SK-N-SH treated with all-trans-retinoic acid at 6 μM for 48 hours (cell line): ENCODE results near the gene OSBPL2.

Experiments used
- ATAC-seq: fragments of 200-7000 bp; cut with Tn5 transposase; 3 replicates; pipeline ENCODE4 v1.9.1; 2020; ENCODE audit warnings: mild to moderate bottlenecking, moderate library complexity
- ARNTL ChIP-seq: fragments of 450-650 bp; formaldehyde crosslinking; IDR thresholded peaks from 2 replicates; pipeline ENCODE4 v1.5.0; 2020; ENCODE audit warnings: low read depth, mild to moderate bottlenecking, moderate library complexity, borderline replicate concordance
- ESRRG ChIP-seq: fragments of 250-450 bp; sonication (Bioruptor Pico); IDR thresholded peaks from 2 replicates; pipeline ENCODE4 v1.6.1; 2021; ENCODE audit warnings: mild to moderate bottlenecking
- ISL1 ChIP-seq: fragments of 250-450 bp; sonication (Bioruptor Pico); IDR thresholded peaks from 2 replicates; pipeline ENCODE4 v2.1.2; 2022; ENCODE audit warnings: mild to moderate bottlenecking, moderate library complexity
- OSR1 ChIP-seq: fragments of 250-450 bp; sonication (Bioruptor Pico); IDR thresholded peaks from 2 replicates; pipeline ENCODE4 v1.8.0; 2022; ENCODE audit warnings: moderate library complexity, mild to moderate bottlenecking, inconsistent platforms
- PPARA ChIP-seq: fragments of 250-450 bp; sonication (Bioruptor Pico); IDR thresholded peaks from 2 replicates; pipeline ENCODE4 v1.5.0; 2020; ENCODE audit warnings: mild to moderate bottlenecking, borderline replicate concordance
- RARB ChIP-seq: fragments of 250-450 bp; sonication (Bioruptor Pico); IDR thresholded peaks from 2 replicates; pipeline ENCODE4 v1.8.0; 2021; ENCODE audit warnings: mild to moderate bottlenecking, moderate library complexity
- SNAI2 ChIP-seq: fragments of 250-450 bp; sonication (Bioruptor Pico); IDR thresholded peaks from 2 replicates; pipeline ENCODE4 v1.5.0; 2020; ENCODE audit warnings: mild to moderate bottlenecking, moderate library complexity
- TCF4 ChIP-seq: fragments of 250-450 bp; sonication (Bioruptor Pico); IDR thresholded peaks from 2 replicates; pipeline ENCODE4 v1.8.0; 2021; ENCODE audit warnings: mild to moderate bottlenecking, moderate library complexity, borderline replicate concordance
- ZC3H10 ChIP-seq: fragments of 250-450 bp; sonication (Bioruptor Pico); IDR thresholded peaks from 2 replicates; pipeline ENCODE4 v1.5.1; 2021; ENCODE audit warnings: mild to moderate bottlenecking, moderate library complexity
- ZFP3 ChIP-seq: fragments of 250-450 bp; sonication (Bioruptor Pico); IDR thresholded peaks from 2 replicates; pipeline ENCODE4 v1.5.0; 2020; ENCODE audit warnings: mild to moderate bottlenecking, moderate library complexity
- ZFP30 ChIP-seq: fragments of 450-650 bp; formaldehyde crosslinking; IDR thresholded peaks from 2 replicates; pipeline ENCODE4 v1.5.0; 2022; ENCODE audit warnings: mild to moderate bottlenecking, moderate library complexity
- ZNF565 ChIP-seq: fragments of 450-650 bp; formaldehyde crosslinking; conservative IDR thresholded peaks from 2 replicates; pipeline ENCODE4 v1.5.0; 2020; ENCODE audit warnings: low read depth, mild to moderate bottlenecking, moderate library complexity
- ZNF70 ChIP-seq: fragments of 450-650 bp; formaldehyde crosslinking; IDR thresholded peaks from 2 replicates; pipeline ENCODE4 v1.5.0; 2020; ENCODE audit warnings: mild to moderate bottlenecking, moderate library complexity
- ZNF8 ChIP-seq: fragments of 450-650 bp; formaldehyde crosslinking; IDR thresholded peaks from 2 replicates; pipeline ENCODE4 v1.5.0; 2020; ENCODE audit warnings: mild to moderate bottlenecking, moderate library complexity
- TF ChIP-seq, protein P1 (sequence below): fragments of 250-450 bp; sonication (Bioruptor Pico); IDR thresholded peaks from 2 replicates; pipeline ENCODE4 v1.8.0; 2021; ENCODE audit warnings: low read depth, mild to moderate bottlenecking, moderate library complexity, borderline replicate concordance
- TF ChIP-seq, protein P2 (sequence below): fragments of 250-450 bp; sonication (Bioruptor Pico); IDR thresholded peaks from 2 replicates; pipeline ENCODE4 v1.8.0; 2020; ENCODE audit warnings: mild to moderate bottlenecking, moderate library complexity, borderline replicate concordance
- TF ChIP-seq, protein P3 (sequence below): fragments of 250-450 bp; sonication (Bioruptor Pico); IDR thresholded peaks from 2 replicates; pipeline ENCODE4 v1.5.1; 2020; ENCODE audit warnings: low read depth, mild to moderate bottlenecking, moderate library complexity
- TF ChIP-seq, protein P4 (sequence below): fragments of 250-450 bp; sonication (Bioruptor Pico); IDR thresholded peaks from 2 replicates; pipeline ENCODE4 v1.5.0; 2020; ENCODE audit warnings: mild to moderate bottlenecking, moderate library complexity
- TF ChIP-seq, protein P5 (sequence below): fragments of 250-450 bp; sonication (Bioruptor Pico); IDR thresholded peaks from 2 replicates; pipeline ENCODE4 v1.5.1; 2021; ENCODE audit warnings: mild to moderate bottlenecking, moderate library complexity

OSBPL2 gene

DNA sequence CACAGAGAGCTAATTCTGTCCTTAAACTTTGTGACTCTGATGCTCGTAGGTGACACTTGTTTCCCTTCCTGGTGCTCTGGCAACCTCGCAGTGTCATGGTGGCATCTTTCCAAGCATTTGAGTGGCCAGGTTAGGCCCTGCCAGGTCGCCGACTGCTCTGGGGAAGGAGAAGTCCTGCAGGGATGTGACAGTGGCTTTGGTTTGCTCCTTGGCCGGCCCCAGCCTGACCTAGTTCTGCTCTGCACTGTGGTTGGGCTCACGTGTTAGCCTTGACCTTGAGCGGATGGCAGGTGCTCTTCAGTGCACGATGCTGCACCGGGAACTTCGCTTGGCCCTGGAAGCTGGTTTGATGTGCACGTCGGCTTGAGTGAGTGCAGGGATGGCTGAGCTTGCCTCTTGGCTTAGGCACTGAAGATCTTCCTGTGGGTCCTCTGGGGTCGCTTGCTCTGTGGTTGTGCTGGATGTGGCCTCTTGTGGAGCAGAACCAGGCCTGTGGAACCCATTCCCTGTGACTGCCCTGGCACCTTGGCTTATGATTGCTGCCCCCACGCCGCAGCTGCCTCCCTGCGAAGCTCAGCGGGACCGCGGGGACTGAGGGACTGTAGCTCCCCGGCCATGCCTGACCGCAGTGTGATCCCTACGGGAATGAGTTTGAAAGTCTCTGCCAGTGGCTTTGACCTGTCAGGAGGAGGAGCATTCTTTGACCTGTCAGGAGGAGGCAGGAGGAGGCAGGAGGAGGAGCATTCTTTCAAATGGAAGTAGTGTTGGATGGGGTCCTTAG is 8.7 kb downstream of the OSBPL2 start:
- no peak for ATAC-seq
- TF ChIP-seq RARB (CRISPR knock-in tag) (no peak), SNAI2 (CRISPR knock-in tag) (no peak), ESRRG (CRISPR knock-in tag) (no peak), ARNTL (CRISPR knock-in tag) (no peak), ISL1 (CRISPR knock-in tag) (no peak), ZFP30 (CRISPR knock-in tag) (no peak), PPARA (CRISPR knock-in tag) (no peak), ZNF8 (CRISPR knock-in tag) (no peak), ZNF565 (CRISPR knock-in tag) (no peak), ZC3H10 (CRISPR knock-in tag) (no peak), ZFP3 (CRISPR knock-in tag) (no peak), TCF4 (no peak), OSR1 (CRISPR knock-in tag) (no peak), ZNF70 (no peak)
- TF ChIP-seq, protein P1, sequence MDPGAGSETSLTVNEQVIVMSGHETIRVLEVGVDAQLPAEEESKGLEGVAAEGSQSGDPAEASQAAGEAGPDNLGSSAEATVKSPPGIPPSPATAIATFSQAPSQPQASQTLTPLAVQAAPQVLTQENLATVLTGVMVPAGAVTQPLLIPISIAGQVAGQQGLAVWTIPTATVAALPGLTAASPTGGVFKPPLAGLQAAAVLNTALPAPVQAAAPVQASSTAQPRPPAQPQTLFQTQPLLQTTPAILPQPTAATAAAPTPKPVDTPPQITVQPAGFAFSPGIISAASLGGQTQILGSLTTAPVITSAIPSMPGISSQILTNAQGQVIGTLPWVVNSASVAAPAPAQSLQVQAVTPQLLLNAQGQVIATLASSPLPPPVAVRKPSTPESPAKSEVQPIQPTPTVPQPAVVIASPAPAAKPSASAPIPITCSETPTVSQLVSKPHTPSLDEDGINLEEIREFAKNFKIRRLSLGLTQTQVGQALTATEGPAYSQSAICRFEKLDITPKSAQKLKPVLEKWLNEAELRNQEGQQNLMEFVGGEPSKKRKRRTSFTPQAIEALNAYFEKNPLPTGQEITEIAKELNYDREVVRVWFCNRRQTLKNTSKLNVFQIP, result no peak
- TF ChIP-seq, protein P2, sequence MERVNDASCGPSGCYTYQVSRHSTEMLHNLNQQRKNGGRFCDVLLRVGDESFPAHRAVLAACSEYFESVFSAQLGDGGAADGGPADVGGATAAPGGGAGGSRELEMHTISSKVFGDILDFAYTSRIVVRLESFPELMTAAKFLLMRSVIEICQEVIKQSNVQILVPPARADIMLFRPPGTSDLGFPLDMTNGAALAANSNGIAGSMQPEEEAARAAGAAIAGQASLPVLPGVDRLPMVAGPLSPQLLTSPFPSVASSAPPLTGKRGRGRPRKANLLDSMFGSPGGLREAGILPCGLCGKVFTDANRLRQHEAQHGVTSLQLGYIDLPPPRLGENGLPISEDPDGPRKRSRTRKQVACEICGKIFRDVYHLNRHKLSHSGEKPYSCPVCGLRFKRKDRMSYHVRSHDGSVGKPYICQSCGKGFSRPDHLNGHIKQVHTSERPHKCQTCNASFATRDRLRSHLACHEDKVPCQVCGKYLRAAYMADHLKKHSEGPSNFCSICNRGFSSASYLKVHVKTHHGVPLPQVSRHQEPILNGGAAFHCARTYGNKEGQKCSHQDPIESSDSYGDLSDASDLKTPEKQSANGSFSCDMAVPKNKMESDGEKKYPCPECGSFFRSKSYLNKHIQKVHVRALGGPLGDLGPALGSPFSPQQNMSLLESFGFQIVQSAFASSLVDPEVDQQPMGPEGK (CRISPR knock-in tag), result no peak
- TF ChIP-seq, protein P3, sequence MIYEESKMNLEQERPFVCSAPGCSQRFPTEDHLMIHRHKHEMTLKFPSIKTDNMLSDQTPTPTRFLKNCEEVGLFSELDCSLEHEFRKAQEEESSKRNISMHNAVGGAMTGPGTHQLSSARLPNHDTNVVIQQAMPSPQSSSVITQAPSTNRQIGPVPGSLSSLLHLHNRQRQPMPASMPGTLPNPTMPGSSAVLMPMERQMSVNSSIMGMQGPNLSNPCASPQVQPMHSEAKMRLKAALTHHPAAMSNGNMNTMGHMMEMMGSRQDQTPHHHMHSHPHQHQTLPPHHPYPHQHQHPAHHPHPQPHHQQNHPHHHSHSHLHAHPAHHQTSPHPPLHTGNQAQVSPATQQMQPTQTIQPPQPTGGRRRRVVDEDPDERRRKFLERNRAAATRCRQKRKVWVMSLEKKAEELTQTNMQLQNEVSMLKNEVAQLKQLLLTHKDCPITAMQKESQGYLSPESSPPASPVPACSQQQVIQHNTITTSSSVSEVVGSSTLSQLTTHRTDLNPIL (CRISPR knock-in tag), result no peak
- TF ChIP-seq, protein P4, sequence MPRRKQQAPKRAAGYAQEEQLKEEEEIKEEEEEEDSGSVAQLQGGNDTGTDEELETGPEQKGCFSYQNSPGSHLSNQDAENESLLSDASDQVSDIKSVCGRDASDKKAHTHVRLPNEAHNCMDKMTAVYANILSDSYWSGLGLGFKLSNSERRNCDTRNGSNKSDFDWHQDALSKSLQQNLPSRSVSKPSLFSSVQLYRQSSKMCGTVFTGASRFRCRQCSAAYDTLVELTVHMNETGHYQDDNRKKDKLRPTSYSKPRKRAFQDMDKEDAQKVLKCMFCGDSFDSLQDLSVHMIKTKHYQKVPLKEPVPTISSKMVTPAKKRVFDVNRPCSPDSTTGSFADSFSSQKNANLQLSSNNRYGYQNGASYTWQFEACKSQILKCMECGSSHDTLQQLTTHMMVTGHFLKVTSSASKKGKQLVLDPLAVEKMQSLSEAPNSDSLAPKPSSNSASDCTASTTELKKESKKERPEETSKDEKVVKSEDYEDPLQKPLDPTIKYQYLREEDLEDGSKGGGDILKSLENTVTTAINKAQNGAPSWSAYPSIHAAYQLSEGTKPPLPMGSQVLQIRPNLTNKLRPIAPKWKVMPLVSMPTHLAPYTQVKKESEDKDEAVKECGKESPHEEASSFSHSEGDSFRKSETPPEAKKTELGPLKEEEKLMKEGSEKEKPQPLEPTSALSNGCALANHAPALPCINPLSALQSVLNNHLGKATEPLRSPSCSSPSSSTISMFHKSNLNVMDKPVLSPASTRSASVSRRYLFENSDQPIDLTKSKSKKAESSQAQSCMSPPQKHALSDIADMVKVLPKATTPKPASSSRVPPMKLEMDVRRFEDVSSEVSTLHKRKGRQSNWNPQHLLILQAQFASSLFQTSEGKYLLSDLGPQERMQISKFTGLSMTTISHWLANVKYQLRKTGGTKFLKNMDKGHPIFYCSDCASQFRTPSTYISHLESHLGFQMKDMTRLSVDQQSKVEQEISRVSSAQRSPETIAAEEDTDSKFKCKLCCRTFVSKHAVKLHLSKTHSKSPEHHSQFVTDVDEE, result no peak

DNA sequence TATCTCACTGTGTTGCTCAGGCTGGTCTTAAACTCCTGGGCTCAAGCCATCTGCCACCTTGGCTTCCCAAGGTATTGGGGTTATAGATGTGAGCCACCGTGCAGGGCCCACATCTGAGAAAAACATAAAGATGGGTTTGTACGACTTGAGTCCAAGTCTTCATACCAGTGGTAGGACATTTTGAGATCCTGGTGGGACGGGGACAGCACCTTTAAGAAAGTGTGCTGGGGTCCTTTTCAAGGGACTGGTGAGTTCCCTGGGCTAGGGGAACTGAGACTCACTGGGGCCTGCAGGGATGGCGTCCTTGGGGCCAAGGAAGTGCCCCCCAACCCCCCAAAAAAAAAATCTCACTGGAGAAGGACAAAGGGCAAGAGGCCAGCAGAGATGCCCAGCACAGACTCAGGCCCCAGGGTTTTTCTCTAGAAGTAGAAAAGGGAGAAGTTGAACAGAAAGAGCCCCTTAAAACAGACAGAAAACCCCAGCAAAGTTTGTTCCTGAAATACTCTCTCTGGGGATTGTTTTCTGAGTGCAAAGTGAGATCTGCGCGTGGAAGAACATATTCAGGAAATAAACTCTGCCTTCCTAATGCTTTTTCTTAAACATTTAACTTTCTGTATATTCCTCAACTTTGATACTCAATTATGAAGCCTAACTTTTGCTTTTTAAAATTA is 10.7 kb downstream of the OSBPL2 start:
- no peak for ATAC-seq

More for the DNA sequence above, 10.7 kb downstream of the OSBPL2 start:
- TF ChIP-seq ARNTL (CRISPR knock-in tag) (no peak), ZNF70 (no peak), ESRRG (CRISPR knock-in tag) (no peak), ZNF565 (CRISPR knock-in tag) (no peak), OSR1 (CRISPR knock-in tag) (no peak)
- TF ChIP-seq, protein P4, result no peak
- TF ChIP-seq, protein P3 (CRISPR knock-in tag), result no peak
- TF ChIP-seq, protein P1, result no peak
- TF ChIP-seq, protein P5, sequence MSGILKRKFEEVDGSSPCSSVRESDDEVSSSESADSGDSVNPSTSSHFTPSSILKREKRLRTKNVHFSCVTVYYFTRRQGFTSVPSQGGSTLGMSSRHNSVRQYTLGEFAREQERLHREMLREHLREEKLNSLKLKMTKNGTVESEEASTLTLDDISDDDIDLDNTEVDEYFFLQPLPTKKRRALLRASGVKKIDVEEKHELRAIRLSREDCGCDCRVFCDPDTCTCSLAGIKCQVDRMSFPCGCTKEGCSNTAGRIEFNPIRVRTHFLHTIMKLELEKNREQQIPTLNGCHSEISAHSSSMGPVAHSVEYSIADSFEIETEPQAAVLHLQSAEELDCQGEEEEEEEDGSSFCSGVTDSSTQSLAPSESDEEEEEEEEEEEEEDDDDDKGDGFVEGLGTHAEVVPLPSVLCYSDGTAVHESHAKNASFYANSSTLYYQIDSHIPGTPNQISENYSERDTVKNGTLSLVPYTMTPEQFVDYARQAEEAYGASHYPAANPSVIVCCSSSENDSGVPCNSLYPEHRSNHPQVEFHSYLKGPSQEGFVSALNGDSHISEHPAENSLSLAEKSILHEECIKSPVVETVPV, result no peak
